Measurements from ENCODE around the gene TMEM248.

Gene TMEM248

DNA sequence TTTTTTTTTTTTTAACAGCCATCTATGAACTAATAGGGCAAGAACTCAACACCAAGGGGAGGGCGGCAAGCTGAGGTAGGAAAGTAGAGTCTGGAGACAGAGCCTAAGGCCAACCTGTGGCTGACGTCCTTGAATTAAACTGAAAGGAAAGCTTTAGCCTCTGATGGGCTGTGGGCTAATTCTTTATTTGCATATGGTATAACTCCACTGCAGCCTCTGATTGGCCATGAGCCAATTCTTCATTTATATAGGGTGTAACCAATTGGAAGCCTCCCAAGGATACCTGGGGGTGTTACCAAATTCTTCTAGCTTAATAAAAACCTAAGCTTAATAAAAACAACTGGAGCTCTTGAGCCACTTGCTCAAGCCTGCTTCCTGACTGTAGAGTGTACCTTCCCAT is 85.9 kb downstream of the TMEM248 start:
- DNase-seq = no peak

All from stimulated activated naive CD4-positive, alpha-beta T cell (primary cell).